HUES48 (cell line): Measurements from ENCODE around the gene RPP21.

ENCODE experiments used
- H3K27ac ChIP-seq: one replicate; pipeline ENCODE4 v1.7.0; 2013; ENCODE audit warnings: low read depth, low read length, inconsistent platforms
- H3K27me3 ChIP-seq: 2 replicates; pipeline ENCODE4 v1.6.1; 2013; ENCODE audit warnings: mild to moderate bottlenecking, low read length; ENCODE audit not compliant: control insufficient read depth, insufficient read depth
- H3K36me3 ChIP-seq: 2 replicates; pipeline ENCODE4 v1.6.1; 2013; ENCODE audit warnings: low read length; ENCODE audit not compliant: control insufficient read depth, insufficient read depth
- H3K4me1 ChIP-seq: 2 replicates; pipeline ENCODE4 v1.6.1; 2013; ENCODE audit warnings: mild to moderate bottlenecking, low read length; ENCODE audit not compliant: control insufficient read depth, insufficient read depth
- H3K4me3 ChIP-seq: 2 replicates; pipeline ENCODE4 v1.5.1; 2013; ENCODE audit warnings: mild to moderate bottlenecking, low read depth, low read length
- H3K9ac ChIP-seq: 2 replicates; pipeline ENCODE4 v1.6.1; 2013; ENCODE audit warnings: mild to moderate bottlenecking, low read depth, low read length, moderate library complexity
- H3K9me3 ChIP-seq: 2 replicates; pipeline ENCODE4 v1.6.1; 2013; ENCODE audit warnings: low read length; ENCODE audit not compliant: control insufficient read depth, insufficient read depth

Gene RPP21

GRCh38 chr6:30386166-30386565, 41.2 kb downstream of the RPP21 start:
- no peaks in the 10 kb centered on the region for H3K9me3 ChIP-seq
- no peak overlapping the region for H3K9ac ChIP-seq
- H3K36me3 ChIP-seq, result no peaks in the 10 kb centered on the region
- H3K4me1 ChIP-seq, result peaks cover 1% of the 10 kb centered on the region
- H3K27ac ChIP-seq, result no peak overlapping the region
- no peak overlapping the region for H3K4me3 ChIP-seq
- H3K27me3 ChIP-seq, result peaks cover 8% of the 10 kb centered on the region

DNA sequence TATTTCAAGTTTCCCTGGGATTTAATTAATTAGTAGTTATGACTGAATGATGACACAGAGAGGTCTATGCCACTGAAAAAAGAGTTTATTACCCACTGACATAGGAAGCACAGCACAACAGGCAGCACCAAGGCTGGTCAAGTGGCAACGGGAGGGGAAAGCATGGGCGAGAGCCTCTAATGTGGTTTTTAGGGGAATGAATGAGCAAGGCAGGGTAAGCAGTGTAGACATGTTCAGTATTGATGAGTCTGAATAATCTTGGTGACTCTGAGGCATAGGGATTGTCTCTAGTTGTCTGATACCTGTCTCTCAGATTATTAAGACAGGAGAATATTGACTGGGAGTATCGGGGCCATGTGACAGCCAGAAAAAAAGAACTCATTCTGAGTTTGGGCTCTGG, 46.3 kb downstream of the RPP21 start:
- H3K4me1 ChIP-seq, result peaks cover 8% of the 10 kb centered on the region
- peaks cover 14% of the 10 kb centered on the region for H3K27me3 ChIP-seq
- H3K9ac ChIP-seq, result no peak overlapping the region
- H3K36me3 ChIP-seq, result no peaks in the 10 kb centered on the region
- H3K9me3 ChIP-seq, result no peaks in the 10 kb centered on the region
- H3K4me3 ChIP-seq, result no peak overlapping the region
- H3K27ac ChIP-seq, result no peak overlapping the region

DNA sequence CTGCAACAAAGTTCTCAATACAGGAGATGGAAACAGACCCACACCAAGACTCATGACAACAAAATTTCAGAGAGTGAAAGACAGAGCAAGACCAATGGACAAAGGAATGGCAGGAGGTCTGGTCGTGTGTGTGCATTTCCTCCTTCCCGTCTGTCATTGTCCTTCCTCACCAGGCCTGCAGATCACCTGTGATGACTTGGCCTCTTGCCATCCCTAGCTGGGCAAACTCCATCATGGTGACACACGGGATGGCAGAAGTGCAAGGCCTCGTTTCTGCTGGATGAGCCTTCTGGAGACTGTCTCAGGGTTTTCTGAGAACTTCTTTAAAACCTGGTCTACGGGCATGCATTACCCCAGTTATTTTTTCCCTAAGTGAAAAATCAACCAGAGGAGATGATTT, 49.2 kb downstream of the RPP21 start:
- H3K36me3 ChIP-seq, result no peaks in the 10 kb centered on the region

More for the DNA sequence above, 49.2 kb downstream of the RPP21 start:
- Histone ChIP-seq H3K4me3 (no peak overlapping the region), H3K27me3 (peaks cover 14% of the 10 kb centered on the region; the same call in 1 of the 2 replicates), H3K4me1 (peaks cover 8% of the 10 kb centered on the region), H3K27ac (no peak overlapping the region), H3K9ac (no peak overlapping the region), H3K9me3 (no peaks in the 10 kb centered on the region)
